ENCODE measurements around the gene ASB13.

ASB13 gene

DNA sequence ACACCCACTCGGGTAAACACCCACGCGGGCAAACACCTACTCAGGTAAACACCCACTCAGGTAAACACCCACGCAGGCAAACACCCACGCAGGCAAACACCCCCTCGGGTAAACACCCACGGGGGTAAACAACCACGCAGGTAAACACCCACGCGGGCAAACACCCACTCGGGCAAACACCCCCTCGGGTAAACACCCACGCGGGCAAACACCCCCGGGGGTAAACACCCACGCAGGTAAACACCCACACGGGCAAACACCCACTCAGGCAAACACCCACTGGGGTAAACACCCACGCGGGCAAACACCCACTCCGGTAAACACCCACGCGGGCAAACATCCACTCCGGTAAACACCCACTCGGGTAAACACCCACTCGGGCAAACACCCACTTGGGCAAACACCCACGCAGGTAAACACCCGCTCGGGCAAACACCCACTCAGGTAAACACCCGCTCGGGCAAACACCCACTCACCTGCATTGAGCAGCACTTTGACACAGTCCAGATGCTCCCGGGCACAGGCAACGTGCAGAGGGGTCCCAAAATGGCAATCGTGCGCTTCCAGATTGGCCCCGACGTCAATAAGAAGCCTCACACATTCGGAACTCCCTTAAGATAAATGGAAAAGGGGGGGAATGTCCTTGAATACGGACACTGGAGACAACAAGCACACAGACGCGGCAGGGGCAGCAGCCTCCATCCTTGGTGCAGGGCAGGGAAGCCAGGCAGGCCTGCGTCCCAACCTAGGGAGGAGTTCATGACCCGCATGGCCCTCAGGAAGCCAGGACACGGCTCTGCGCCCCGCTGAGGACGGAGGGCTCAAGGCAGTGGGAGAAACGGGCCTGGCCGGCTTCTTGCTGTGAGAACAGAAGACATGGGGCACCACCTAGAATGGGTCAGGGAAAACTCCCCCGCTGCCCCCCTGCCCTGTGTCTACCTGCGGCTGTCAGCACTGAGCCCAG is 17.6 kb downstream of the ASB13 start:
- DNase-seq (ENCODE audit: low read depth in 2 of 2) = no peak

DNA sequence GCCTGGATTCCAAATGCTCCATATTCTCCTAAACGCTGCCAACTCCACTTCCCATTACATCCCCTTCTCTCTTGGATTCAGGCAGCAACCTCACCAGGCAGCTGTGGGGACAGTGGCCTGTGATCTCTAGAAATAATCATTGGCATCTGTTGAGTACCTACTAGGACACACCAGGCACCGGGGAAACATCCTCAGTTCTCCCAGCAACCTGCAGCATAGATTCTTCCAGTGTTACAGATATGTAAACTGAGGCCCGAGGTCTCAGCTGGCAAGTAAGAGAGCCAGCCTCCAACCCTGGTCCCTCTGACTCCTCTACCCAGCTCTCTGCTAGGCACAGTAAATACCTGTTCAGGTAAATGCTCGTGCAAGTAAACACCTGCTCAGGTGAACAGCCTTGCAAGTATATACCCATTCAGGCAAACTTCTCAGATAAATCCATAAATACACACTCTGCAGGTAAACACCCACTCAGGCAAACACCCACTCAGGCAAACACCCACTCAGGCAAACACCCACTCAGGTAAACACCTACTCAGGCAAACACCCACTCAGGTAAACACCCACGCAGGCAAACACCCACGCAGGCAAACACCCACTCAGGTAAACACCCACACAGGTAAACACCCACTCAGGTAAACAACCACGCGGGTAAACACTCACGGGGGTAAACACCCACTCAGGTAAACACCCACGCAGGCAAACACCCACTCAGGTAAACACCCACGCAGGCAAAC is 18.7 kb downstream of the ASB13 start:
- DNase-seq (ENCODE audit: low read depth in 2 of 2) = no peak

DNA sequence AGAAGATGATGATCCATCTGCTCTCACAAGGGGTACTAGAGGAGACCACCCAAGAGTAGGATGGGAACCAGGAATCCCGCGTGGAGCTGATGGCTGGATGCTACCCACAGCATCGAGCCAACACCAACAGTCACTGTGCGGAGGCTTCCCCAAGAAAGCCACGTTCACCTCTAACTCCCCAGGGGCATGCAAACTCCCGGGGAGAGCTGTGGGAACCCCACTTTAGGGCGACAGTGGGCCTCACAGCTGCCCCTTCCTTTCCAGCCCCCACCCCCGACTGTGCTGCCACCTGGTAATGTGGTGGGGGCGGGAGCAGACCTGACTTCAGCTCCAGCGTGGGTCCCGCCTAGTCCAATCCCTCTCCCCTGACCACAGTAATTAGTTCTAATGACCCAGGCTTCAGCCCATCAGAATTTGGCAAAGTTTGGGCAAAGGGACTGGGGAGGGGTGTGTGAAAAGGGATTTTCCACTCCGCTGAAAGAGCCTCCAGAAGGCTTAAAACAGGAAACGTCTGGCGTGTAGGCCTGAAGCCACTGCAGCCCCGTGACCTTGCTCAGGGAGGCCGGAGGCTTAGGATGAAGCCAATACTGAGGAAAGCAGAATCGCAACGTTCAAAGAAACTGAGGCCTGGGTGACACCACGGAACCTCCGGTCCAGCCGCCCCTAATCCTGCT is 20.3 kb downstream of the ASB13 start:
- no peak for DNase-seq (ENCODE audit: low read depth in 2 of 2)

DNA sequence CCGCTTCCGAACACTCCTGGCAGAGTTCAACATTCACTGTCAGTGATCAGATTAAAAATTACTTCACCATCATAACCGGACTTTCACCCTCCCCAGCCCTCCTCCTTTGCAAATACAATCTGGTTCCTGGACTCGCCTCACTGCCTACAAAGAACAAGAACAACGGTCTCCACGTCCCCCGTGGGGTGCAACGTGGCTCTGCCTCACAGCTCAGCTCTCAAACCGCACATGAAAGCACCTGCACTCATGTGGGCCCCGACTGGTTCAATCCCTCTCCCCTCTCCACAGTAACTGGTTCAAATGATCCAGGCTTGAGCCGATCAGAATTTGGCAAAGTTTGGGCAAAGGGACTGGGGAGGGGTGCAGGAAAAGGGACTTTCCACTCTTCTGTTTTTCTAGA is 21.0 kb downstream of the ASB13 start:
- no peak for DNase-seq (ENCODE audit: low read depth in 2 of 2)

DNA sequence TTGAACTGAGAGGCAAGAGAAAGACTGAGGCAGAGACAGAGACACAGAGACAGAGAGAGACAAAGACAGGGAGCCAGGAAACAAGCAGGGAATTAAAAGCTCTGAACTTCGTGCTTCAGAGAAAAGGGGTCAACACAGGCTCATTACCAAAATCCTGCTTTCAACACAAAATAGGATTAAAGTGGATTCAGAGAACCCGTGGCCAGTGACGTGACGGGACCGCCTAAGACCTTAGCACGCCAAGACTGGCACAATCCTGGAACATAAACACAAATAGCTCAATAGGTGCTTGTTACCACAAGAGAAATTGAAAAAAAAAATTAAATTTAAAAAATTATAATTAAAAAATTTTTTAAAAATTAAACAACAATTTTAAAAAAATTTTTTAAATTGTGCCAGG is 21.5 kb downstream of the ASB13 start:
- DNase-seq (ENCODE audit: low read depth in 2 of 2) = no peak

DNA sequence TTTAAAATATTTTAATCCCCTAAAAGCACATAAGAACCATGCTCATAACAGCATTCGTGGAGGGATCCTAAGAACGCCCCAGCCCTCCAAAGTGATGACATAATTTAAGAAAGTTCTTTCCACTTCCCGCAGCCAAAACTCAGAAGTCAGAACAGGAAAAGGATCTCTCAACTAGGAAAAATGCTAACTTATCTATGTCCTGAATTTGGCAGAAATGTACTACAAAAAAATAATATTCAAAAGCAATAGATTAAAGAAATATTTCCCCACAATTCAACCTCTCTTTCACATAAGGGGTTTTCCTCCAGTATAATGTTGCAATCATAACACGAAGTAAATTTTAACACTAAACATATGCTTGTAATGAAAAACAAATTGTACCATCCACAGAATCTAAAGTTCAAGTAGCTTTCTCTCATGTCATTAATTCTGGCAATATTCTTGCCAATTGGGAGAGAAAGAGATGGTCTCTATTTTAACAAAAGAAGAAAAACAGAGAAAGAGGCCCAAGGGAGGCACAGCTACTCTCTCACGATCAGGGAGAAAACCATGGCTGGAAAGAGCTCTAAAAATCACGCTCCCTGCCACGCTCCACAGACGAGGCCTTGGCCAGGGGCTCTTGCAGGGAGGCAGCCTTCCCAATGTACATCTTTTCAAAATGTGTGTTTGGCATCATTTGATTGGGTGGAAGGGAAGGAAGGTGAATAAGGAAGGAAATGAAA is 22.9 kb downstream of the ASB13 start:
- DNase-seq (ENCODE audit: low read depth in 2 of 2) = peak; percentile 71 to 76

- DNase-seq (ENCODE audit: low read depth in 2 of 2) = no peak
Observed at GRCh38 chr10:5641501-5641900, 24.9 kb downstream of the ASB13 start.

GRCh38 chr10:5640501-5640900 is 25.9 kb downstream of the ASB13 start:
- no peak for DNase-seq (ENCODE audit: low read depth in 2 of 2)

GRCh38 chr10:5640036-5640435 is 26.4 kb downstream of the ASB13 start:
- no peak for DNase-seq (ENCODE audit: low read depth in 2 of 2)

- DNase-seq (ENCODE audit: low read depth in 2 of 2) = no peak
Observed at GRCh38 chr10:5639066-5639465, 27.3 kb downstream of the ASB13 start.

DNA sequence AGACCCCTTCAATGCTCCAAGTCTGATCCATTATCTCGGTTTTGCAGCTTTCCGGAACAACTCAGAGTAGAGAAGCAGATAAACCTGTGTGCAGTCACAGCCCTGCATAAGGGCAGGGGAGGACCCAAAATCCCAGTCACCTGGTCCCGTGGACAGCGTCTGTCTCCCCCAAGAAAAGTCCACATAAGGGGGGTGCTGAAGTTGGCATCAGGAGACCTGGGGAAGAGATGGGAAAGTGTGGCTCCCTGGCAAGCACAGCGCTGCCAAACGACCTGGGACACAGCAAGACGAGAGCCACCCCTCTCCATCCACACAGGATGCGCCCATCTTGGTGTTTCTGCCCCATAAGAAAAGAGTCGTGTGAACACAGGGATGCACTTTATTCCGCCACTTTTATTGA is 27.9 kb downstream of the ASB13 start:
- DNase-seq (ENCODE audit: low read depth in 2 of 2) = no peak

GRCh38 chr10:5634918-5635317 is 31.5 kb downstream of the ASB13 start:
- DNase-seq (ENCODE audit: low read depth in 2 of 2) = no peak

- no peak for DNase-seq (ENCODE audit: low read depth in 2 of 2)
Observed at GRCh38 chr10:5633166-5633749, 33.1 kb downstream of the ASB13 start.

GRCh38 chr10:5632446-5632845 is 33.9 kb downstream of the ASB13 start:
- DNase-seq (ENCODE audit: low read depth in 2 of 2) = no peak

DNA sequence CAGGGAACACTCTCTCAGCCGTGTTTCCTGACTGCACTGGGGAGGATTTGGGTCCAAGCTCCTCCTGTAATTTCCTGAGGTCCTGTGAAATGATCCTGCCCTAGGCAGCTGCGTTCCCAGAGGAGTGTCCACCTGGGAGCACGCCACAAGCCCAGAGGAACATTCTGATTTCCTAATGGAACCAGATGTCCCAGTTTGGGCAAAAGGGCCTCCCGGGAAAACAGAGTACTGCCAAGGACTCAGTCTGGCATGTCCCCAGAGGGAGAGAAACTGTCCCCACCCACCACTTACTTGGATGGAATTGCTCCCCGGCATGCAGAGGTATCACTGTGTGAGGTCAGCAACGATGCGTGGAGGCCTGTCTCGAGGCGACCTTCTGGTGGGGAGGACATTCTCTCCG is 34.5 kb downstream of the ASB13 start:
- DNase-seq (ENCODE audit: low read depth in 2 of 2) = no peak

DNA sequence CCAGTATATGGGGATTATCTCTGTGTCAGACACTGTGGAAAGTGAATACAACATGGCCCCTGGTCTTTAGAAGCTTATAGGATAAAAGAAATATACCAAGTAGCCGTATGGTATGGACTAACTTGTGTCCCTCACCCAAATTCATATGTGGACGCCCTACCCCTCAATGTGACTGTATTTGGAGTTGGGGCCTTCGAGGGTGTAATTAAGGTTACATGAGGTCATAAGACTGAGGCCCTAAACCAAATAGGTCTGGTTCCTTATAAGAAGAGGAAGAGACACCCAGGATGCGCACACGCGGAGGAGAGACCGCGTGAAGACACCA is 36.3 kb downstream of the ASB13 start:
- no peak for DNase-seq (ENCODE audit: low read depth in 2 of 2)

DNA sequence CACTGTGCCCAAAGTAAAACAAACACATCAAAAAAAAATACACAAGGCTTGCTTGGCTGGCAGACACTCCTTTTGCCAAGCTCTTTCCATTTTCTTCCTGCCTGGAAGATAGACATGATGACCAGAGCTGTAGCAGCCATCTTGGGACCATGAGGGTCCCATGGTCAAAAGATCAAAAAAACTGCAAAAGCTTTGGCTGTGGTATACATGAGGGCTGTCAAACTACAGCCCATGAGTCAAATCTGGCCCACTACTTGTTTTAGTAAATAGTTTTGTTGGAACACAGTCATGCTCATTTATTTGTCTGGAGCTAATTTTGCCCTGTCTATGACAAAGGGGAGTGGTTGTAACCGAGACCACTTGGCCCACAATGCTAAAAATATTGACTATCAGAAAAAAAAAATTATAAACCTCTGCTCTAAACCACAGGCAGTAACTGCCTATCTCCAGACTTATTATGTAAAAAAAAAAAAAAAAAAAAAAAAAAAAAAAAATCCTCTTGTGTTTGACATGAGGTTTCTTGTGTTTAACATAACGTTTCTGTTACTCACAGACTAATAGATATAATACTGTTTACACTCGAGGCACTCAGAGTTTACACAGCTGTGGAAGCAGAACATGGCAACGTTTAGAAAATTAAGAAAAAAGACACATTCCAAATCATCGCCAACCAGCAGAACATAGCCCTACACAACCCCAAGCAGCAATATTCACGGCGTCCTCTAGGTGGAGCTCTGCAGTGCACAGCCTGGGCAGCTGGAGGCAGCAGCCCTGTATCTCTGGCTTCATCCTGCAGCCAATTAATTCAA is 36.9 kb downstream of the ASB13 start:
- DNase-seq (ENCODE audit: low read depth in 2 of 2) = peak; percentile 72 to 79

- no peak for DNase-seq (ENCODE audit: low read depth in 2 of 2)
Observed at GRCh38 chr10:5628451-5629302, 37.7 kb downstream of the ASB13 start.

GRCh38 chr10:5627486-5628044 is 38.8 kb downstream of the ASB13 start:
- DNase-seq (ENCODE audit: low read depth in 2 of 2) = no peak

Data from fibroblast of skin of left quadriceps (primary cell).